GM19043 (cell line): ENCODE measurements around the gene DGUOK.
"Not testable (repeated sequence)": the region's sequence is repeated elsewhere in the genome, so short reads cannot be mapped to it uniquely, and the experiment has no call there.

Source experiments
- ATAC-seq: cut with Tn5 transposase; IDR thresholded peaks from one replicate; pipeline ENCODE4 v1.9.1; 2021; ENCODE audit warnings: low read depth; ENCODE audit not compliant: unreplicated experiment

The DGUOK gene

DNA sequence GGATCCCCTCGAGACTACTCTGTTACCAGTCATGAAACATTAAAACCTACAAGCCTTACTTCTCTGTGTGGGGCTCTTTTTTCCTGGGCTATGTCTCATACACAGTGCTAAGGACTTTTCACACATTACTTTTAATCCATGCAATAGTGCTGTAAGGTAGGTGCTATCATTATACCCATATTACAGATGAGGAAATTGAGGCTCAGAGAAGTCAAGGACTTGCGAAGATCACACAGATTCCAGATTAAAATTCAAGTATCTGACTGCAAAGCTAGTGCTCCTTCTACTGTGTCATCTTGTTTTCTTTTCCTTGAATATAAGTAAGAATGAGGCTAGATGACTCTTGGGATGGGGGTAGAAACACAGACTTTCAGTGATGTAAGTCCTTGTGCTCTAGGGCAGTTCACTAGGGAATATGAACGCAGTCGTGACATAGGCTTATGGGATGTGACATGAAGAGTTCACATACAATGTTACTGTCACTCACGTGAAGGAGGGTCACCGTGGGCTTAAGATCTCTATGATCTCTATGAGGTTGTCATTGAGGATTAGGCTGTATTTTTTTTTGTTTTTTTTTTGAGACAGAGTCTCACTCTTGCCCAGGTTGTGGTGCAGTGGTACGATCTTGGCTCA, 7.0 kb upstream of the DGUOK start:
- ATAC-seq = no peak

DNA sequence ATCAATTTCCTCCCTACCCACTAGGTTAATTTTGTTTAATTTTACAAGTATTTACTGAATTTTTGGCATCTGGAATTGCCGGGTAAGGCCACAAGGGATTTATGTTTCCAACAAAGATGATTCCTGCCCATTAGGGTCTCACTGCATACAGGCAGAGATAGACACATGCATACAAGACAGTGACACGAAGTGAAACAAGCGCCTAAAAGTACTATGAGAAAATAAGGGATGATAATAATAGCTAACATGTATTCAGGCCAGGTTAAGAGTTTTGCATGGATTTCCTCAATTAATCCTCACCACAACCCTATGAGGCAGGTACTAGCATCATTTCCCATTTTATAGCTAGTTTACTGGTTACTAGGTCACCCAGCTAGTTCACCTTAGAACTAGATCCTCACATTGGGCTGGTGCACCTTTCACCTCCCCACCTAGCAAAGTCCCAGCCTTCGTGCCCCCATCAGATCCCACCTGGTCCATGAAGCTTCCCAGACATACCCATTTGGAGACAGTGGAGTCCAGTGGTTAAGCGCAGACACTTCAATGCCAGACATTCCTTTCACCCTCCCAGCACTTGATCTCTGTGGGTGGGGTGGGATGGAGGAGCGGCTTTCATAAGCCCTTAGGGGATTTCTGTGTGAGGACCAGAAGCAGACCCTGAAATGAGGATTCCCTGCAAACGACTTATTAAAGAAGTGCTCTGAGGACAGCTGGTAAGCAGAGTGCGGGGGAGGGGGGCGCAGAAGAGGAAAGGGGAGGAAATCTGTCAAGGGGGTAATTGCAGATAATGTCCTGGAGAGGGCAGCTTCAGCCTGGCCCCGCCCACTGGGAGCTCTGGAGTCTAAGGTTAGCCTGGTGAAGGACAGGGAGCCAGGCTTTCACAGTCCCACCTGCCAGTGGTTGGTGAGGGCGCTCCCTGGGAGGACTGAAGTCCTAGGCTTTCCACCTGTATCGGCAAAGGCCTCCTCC, 5.8 kb upstream of the DGUOK start:
- ATAC-seq = no peak

DNA sequence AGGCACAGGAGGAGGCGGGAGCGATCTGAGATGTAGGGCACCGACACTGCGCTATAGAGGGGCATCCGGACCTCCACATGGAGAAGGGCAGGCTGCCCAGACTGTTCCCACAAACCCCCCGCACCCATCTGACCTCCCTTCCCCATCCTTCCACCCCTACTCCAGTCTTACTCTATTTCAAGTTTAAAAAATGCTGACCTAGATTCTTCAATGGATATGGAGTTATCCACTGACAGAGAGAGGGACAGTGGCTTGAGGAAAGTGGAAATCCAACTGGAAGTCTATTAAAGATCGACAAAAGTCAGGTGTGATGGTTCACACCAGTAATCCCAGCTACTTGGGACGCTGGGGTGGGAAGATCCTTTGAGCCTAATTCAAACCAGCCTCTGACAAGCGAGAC, 5.1 kb upstream of the DGUOK start:
- no peak for ATAC-seq

DNA sequence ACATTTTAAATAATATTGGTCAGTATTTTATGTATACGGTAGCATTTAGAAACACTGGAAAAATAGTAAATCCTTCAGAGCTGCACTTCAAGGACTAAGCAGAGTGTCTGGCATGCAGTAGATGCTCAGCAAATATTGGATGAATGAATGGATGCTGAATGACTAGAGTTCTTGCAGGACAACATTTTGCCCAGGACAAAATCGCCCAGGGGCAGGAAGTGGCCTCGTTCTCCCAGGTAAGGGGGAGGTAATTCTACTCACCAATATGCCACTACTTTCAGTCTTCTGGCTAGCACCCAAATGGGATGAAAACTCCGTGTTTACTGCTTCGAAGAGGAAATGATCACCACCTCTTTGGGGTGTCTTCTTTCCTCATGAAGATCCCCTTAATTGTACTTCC, 4.0 kb upstream of the DGUOK start:
- no peak for ATAC-seq

DNA sequence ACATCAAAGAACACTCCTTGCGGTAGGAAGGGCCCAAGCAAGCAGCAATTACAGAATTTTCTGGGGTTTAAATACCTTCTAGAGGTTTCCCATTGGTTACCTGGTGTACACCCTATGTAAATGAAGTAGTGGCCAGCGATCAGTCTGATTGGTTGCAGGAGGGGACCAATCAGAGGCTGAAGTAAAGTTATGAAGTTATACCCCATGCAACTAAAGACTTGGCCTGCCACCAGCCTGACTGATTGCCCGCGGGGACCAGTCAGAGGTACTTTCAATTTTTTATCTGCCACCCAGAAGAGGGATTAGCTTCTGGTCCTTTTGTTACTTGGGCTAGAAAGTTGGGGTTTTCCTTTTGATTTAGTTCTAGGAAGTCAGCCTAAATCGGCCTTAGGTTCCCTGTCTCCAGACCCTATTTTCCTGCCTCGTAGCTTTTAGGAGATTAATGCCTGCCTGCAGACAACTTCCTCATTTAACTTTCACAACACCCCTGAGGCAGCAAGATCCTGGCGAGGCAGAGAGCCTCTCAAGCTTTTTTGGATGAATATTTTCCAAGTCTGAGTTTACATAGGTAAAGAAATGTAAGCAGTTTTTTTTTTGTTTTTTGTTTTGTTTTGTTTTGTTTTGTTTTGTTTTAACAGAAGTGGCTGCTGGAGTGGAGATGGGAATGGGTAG, 1.5 kb upstream of the DGUOK start:
- no peak for ATAC-seq

DNA sequence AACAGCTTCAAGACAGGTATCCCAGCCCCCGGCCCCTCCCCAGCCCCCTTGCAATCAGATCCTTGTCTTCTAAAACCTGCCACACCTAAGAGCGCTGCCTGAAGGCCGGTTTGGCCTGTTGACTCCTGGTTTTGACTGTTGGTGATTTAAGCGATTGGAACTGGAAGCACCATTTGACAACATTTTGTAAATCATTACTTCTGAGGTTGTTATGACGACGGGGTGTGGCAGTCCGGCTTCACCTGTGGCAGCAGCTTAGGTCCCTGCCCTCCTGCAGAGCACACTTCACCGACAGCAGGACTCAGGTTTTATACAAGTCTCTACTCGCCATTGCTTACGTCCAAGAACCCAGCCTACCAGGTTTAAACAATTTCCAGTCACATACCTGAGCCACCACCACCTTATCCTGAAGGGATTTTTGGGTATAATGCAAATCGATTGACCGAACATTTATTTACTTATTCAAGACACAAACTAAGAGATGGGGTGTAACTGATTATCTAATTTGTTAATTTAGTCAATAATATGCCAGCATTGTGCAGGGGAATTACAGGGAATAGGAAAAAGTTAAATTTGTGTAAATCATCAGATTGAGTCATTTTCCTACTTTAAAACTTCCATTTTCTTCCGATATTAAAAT, 707 bp upstream of the DGUOK start:
- ATAC-seq = no peak

DNA sequence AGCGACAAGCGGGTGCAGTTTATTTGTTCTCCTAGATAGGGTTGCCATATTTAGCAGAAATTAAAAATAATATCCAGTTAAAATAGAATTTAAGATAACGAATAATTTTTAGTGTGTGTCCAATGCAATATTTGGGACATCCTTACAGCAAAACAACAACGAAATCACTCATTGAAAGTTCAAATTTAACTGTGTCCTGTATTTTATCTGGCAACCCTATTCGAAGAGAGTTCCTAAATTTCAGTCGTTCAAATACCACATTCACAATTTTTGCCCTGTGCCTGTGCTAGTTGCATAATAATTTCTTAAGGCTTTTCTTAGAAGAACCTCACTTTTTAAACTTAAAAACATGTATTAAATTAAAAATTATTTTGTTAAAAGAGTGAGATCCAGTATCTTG, 664 bp downstream of the DGUOK start:
- ATAC-seq = no peak

DNA sequence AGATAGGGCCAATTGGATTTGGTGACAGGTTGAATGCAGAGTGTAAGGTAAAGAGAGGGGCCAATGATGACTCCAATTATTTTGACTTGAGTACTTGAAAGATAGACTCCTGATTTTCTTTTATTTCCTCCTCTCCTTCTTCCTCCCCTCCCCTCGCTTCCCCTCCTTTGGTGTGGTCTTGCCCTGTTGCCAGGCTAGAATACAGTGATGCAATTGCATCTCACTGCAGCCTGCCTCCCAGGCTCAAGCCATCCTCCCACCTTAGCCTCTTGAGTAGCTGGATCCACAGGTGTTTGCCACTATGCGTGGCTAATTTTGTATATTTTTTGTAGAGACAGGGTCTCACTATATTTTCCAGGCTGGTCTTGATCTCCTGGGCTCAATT, 2.3 kb downstream of the DGUOK start:
- ATAC-seq = no peak

DNA sequence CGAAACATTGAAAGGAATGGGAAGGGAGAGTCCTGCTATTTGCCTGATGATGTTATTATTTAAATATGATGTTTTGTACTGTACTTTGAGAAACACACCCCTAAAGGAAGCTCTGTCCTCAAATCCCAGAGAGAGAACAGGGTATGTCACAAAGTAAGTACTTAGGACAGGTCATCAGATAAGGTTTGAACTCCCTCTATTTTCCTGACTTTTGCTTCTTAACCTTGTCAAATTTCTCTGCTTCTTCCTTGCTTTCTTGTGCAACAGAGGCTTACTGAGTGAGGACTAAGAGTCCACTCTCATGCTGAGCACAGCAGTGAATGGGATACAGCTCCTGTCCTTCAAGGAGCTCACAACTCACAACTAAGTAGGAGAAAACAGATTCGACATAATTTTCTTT, 3.7 kb downstream of the DGUOK start:
- no peak for ATAC-seq

DNA sequence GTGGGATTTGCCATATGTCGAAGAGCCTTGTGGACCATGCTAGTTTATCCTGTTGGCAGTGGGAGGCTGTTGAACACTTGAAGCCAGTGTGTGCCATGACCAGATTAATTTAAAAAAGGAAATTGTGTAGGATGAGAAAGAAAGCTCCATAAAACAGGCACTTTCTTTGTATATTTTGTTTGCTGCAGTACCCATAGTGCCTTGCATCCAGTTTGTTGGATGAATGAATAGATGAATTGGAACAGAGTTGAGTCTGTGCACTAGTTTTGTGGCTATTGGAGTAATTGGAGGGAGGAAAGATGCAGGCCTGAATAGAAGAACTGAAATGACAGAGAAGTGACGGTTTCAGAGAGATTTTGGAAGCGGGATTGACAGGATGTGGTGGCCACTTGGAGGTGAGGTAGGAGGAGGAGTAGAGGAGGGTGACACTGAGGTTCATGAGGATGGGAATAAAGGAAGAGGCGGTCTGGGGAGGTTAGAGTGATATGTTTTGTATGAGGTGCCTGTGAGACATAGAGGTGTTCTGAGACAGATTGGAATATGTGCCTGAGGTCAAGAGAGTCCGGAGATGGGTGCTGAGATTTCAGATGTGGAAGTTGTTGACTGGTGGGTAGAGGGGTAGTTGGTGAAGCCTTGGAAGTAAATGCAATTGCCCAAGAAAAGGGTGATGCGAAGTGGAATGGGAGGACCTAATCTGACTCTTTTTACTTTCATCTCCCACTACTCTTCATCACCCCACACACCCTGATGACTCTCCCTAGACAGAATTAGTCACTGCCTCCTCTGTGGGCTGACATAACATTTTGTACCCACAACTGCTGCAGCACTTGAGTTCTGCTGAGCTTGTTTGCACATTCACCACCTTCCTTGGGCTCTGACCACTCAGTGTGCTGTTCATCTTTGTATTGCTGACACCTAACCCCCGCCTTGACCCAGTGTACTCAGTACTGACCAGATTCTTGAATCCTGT, 5.1 kb downstream of the DGUOK start:
- no peak for ATAC-seq

DNA sequence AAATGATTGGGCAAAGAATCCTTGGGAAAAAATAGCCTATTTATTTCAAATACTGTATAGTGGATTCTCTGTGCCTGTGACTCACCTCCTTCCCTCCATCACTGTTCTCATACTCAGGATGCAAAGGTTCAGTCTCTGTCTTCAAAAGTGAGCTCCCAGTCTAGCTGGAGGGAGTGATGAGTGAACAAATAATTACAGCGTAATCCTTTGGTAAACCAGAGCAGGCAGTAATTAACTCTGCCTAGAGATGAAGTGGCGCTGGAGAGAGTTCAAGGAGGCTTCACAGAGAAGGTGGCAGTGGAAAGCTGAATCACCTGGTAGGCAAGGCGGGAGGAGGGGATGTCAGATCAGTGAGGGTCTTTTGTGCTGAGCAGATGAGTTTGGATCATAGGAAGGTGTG, 6.5 kb downstream of the DGUOK start:
- ATAC-seq = no peak

DNA sequence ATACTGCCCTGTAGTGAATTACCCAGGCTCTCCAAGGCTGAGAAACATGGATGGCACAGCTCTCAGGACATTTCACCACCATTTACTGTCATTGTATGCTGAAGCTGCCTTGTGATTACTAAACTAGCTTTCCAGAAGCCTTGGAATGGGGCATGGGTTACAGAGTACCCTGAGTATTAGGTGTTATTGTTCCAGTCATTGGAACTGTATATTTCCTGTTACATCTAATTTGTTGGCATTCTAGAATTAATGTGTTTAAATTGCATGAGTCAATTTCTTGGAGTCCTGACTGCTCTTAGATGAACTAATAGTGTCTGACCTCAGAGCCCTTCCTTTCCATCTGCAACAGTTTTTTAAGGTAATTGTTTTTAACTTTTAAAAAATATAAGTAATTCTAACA, 9.0 kb downstream of the DGUOK start:
- no peak for ATAC-seq

DNA sequence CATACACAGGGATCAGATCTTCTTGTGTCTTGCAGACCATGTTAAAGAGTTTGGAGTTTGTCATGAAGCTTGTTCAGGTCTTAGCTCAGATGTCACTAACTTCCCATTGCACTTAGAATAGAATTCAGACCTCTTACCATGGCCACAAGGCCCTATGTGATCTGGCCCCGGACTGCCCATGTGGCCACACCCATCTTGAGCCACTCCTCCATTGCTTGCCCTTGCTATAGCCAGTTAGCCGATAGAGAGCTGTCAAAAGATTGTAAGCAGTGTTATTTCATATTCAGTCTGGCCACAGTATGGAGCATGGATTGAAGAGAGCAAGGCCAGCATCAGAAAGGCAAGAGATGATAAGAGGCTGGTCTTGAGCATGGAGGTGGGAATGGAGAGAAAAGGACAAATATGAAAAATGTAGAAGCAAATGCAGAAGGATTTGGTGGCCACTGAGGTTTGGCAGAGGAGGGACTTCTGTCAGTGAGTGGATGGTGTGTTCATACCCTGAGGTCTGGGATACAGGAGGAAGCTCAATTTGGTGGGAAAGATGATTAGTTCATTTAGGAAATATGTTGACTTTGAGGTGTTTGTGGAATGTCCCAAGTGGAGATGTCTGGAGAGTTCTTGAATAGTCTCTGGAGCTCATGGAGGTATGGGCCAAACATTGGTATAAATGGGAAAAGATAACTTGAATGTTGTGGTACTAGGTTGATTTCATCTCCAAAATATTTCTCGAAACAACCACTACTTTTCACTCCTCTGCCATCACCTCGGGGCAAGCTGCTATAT, 10.6 kb downstream of the DGUOK start:
- ATAC-seq = no peak

DNA sequence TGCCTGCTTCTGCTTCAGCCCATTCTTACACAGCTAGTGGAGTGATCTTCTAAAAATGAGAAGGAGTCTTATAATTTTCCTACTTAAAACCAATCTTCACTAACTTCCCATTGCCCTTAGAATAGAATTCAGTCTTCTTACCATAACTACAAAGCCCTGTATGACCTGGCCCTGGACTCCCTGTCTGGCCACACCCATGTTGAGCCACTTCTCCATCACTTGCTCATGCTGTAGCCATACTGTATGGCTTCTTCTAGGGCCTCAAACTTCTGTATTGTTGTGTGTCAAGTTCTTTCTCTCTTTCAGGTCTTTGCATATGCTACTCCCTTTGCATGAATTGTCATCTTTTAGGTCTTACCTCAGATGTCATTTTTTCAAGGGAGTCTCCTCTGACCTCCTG, 11.2 kb downstream of the DGUOK start:
- ATAC-seq = no peak

DNA sequence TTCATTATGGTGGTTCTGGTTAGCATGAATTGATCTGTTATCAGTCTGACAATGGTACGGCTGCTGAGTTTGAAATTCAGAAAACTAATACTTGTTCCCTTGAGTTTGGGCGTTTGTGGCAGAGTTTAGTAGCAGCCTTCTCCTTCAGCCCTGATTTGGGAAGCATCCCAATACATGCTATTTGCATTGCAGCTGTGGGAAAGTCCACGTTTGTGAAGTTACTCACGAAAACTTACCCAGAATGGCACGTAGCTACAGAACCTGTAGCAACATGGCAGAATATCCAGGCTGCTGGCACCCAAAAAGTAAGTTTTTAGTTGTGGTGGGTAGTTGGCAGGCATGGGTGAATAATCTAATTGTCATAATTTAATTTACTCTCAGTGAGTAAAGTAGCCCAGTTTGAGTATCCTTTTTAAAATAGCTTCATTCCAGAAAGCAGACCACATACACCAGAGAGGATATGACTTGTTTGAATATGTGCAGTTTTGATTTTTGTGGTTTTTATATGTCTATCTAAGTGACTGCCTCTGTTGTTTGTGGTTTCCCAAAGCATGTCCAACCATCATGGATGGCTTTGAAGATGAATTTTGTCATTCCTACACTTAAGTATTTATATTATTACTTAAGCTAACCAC, 12.2 kb downstream of the DGUOK start:
- no peak for ATAC-seq

DNA sequence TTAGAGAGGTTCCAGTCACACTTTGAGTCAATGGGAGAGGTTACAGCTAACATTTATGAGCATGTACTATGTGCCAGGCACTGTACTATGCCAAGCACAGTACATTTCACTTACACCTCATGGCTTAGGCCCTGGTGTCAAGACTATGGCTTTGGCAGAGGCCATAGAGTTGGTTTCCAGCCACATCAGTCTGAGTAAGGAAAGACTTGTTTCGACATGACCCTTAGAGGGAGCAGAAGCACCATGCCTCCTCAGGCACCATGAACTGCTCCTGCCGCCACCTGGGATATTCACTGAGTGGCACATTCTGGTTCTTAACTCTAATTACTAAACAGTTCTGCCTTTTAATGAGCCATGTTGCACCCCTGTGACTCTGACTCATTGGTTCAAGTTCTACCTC, 12.7 kb downstream of the DGUOK start:
- no peak for ATAC-seq

DNA sequence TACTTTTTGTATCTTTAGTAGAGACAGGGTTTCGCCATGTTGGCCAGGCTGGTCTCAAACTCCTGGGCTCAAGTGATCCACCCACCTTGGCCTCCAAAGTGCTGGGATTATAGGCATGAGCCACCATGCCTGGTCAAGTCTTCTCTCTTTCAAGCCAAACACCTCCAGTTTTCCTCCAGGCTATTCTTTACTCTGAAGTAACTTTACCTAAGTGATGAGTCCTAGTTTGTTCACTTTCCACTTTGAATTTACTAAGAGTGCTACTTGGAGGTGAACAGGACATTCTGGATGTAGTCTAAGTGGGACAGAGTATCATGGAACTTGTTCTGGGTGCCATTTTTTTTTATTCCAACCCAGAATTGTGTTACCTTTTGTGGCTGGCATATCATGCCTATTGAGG, 13.4 kb downstream of the DGUOK start:
- ATAC-seq = not testable (repeated sequence)

DNA sequence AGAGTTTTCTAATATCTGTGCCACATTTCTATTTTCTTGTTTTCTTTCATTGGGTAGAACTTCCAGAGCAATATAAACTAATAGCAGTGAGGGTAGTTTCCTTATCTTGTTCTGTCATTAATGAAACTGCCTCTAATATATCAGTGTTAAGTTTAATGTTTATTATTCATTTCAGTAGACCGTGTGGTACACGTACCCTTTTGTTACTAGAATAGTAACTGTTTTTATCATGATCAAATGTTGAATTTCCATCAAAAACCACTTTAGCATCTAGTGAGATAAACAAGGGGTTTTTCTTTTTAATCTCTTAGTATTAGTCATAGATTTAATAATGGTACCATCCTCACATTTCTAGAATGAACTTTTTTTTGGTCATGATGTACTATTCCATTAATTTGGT, 16.0 kb downstream of the DGUOK start:
- no peak for ATAC-seq

DNA sequence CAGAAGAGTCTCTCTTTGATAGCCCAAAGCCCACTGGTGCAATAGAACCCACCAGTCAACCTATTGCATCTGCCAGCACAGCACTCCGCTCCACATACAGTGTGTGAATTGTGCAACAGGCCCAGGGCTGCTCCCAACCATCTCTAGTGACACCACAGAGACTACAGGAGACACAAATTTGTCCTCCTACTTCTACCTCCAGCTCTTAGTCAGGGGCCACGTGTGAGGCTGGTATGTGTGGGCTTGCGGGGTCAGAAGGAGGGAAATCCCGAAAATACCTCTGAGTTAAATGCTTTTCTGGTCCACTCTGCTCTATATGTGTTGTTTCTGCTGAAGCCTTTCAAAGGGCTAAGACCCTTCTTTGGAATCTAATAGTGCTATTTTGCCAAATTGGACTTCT, 18.0 kb downstream of the DGUOK start:
- no peak for ATAC-seq
